AG04450 (cell line): ENCODE data around the gene GP9. TPM values are rescaled to one million over a fixed set of nuclear protein-coding genes. Genes with fewer than 3 reads are reported as not detected.

Experiments used
- polyA plus RNA-seq: library from polyadenylated mRNA; depleted of rRNA; stranded (reverse); fragments of >200 nt; gene quantifications from 2 replicates; pipeline ENCODE4 v1.2.3, GENCODE V29; 2011; rRNA removed

The GP9 gene
- polyA plus RNA-seq, 1 experiment = not detected

Other genes starting within 250 kb of the GP9 start
- 31.0 and 35.2 TPM in 2 replicates for gene ACAD9, start 181.2 kb upstream of the GP9 start, polyA plus RNA-seq
- gene CFAP92, start 66.7 kb upstream of the GP9 start, polyA plus RNA-seq = 0.10 TPM in 1 of 2 replicates, not detected in the other
- 0.27 and 0.35 TPM in 2 replicates for gene EFCC1, start 59.5 kb upstream of the GP9 start, polyA plus RNA-seq
- 6.9 and 14.6 TPM in 2 replicates for gene RAB43, start 61.0 kb downstream of the GP9 start, polyA plus RNA-seq
- 29.7 and 34.3 TPM in 2 replicates for gene ISY1, start 100.3 kb downstream of the GP9 start, polyA plus RNA-seq
- gene CNBP, start 123.1 kb downstream of the GP9 start, polyA plus RNA-seq = 265 and 305 TPM in 2 replicates
- 229 and 231 TPM in 2 replicates for gene COPG1, start 188.8 kb downstream of the GP9 start, polyA plus RNA-seq
- 19.9 and 22.6 TPM in 2 replicates for gene HMCES, start 218.1 kb downstream of the GP9 start, polyA plus RNA-seq